GM18909 (cell line): ENCODE results near the gene DGKZ.
A peak's percentile ranks its signal among the peaks of the same experiment; 100 is the strongest.

ENCODE experiments used
- ATAC-seq: cut with Tn5 transposase; IDR thresholded peaks from one replicate; pipeline ENCODE4 v1.9.1; 2021; ENCODE audit warnings: mild to moderate bottlenecking; ENCODE audit not compliant: unreplicated experiment, poor library complexity

DGKZ gene

GRCh38 chr11:46389450-46390330 lies 42.4 kb downstream of the DGKZ start:
- peak; percentile 55 for ATAC-seq

- no peak for ATAC-seq
Measured at GRCh38 chr11:46390331-46391171, 43.3 kb downstream of the DGKZ start.

GRCh38 chr11:46391186-46391577 lies 43.9 kb downstream of the DGKZ start:
- no peak for ATAC-seq

GRCh38 chr11:46391578-46392420 lies 44.5 kb downstream of the DGKZ start, which contains the start of gene CHRM4:
Gene CHRM4 (minus strand): TSS chr11:46391776. CDS start chr11:46386557, 5,219 bp downstream.
- ATAC-seq = peak; percentile 19

- ATAC-seq = peak; percentile 64
Measured at GRCh38 chr11:46392421-46393230, 45.4 kb downstream of the DGKZ start.

- ATAC-seq = no peak
Measured at GRCh38 chr11:46393231-46393616, 46.0 kb downstream of the DGKZ start.

GRCh38 chr11:46393759-46394158 lies 46.5 kb downstream of the DGKZ start:
- ATAC-seq = no peak

GRCh38 chr11:46397526-46397925 lies 50.3 kb downstream of the DGKZ start:
- ATAC-seq = no peak

- ATAC-seq = no peak
Measured at GRCh38 chr11:46402957-46403902, 56.0 kb downstream of the DGKZ start.

- ATAC-seq = no peak
Measured at GRCh38 chr11:46404476-46405017, 57.3 kb downstream of the DGKZ start.

GRCh38 chr11:46407635-46408034 lies 60.4 kb downstream of the DGKZ start:
- no peak for ATAC-seq

- ATAC-seq = no peak
Measured at GRCh38 chr11:46408407-46408986, 61.2 kb downstream of the DGKZ start.

GRCh38 chr11:46410021-46410420 lies 62.8 kb downstream of the DGKZ start:
- ATAC-seq = no peak

- no peak for ATAC-seq
Measured at GRCh38 chr11:46413760-46414465, 66.7 kb downstream of the DGKZ start.

- ATAC-seq = no peak
Measured at GRCh38 chr11:46414466-46414796, 67.2 kb downstream of the DGKZ start.

- no peak for ATAC-seq
Measured at GRCh38 chr11:46414879-46415278, 67.6 kb downstream of the DGKZ start.

- no peak for ATAC-seq
Measured at GRCh38 chr11:46417711-46418110, 70.4 kb downstream of the DGKZ start.
